A204.1 (cell line): ENCODE measurements around the gene POLD4.
"Not testable (repeated sequence)": the region's sequence is repeated elsewhere in the genome, so short reads cannot be mapped to it uniquely, and the experiment has no call there.

ENCODE experiments used
- FAIRE-seq: peaks from 2 replicates; lab custom pipeline; 2012; peaks lifted over from hg19 to GRCh38; lab: Jason Lieb, UNC

The POLD4 gene

DNA sequence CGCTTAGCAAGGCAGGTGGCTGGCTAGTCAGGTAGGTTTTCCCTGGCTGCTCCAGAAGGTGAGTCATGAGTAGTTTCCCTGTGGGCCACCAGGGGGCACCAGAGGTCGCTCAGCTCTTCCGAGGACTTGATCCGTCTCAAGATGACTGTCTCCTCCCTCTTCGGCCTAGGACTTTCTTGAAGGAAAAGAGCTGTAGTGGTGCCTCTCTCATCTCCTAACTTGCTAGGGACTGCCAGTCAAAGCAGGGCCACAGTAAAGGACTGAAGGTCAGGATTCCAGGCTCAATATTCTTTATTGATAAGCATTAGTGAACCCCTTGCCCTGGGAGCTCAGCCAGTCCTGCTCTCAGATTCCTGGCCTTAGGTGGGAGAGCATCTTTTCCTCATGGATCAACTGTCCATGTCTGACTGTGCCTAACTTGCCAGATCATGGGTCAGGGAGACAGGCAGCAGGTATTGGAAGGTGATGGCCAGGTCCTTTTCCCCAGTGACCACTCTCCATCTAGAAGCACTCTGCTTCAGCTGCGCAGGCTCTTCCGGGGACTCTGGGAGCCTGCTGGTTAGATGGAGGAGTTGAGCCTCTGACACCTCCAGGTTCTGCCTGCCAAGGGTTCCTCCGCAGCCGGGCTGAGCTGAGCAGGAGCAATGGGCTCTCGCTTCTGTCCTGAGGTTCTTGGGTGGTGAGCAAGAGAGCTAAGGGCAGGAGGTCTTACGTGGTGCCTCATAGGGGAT, 1.9 kb downstream of the POLD4 start:
- FAIRE-seq, result no peak

DNA sequence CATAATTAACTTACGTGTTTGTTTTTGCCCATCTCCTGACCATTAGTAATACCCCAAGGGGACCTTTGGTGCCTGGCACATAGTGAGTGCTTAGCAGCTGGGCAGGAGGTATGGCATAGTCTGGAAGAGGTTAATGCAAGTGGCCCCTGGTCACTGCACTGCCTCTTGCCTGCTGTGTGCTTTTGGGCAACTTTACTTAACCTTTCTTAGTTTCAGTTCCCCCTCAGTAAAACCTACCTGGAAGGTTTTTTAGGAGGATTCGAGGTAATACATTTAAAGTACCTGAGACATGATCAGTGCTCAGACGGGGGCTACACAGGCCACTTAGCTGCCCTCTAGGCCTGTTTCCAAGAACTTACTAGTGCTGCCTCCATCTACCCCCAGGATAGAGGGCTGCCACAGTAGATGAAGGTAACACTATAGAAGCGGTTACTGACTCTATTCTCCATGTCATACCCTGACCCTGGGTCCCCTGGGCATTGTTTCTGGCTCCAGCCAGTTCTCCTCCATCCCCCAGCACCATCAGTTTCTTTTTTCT, 3.3 kb downstream of the POLD4 start:
- FAIRE-seq, result no peak

DNA sequence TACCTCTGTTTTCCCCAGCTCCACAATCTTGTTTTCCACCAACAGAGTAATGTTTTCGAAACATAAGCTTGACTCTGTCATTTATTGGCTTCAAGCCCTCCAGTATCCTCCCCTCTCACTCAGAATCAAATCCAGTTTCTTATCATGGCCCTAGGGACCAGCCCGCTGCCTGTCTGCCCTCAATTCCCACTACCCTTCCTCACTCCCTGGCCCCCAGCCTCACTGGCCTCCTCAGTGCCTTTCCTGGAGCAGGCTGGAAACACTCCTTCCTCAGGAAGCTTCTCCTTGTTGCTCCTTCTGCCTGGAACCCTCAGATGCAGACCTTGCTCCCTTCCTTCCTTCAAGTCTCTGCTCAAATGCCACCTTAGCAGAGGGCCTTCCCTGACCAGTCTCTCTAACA, 3.9 kb downstream of the POLD4 start:
- FAIRE-seq, result no peak

DNA sequence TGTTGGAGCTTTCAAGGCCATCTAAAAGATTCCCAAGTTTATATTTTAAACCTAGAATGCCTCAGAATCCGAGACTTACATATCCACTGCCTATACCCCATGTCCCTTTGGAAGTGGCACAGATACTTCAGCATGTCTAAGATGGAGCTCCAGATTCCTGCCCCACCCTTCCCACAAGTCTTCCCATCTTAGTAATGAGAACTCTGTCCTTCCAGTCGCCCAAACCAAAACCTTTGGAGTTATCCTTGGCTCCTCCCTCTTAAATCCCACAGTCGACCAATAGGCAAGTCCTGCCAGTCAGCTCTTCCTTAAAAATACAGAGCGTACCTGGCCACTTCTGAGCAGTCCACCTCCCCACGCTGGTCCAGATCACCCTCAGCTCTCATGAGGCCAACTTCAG, 4.3 kb downstream of the POLD4 start:
- no peak for FAIRE-seq

DNA sequence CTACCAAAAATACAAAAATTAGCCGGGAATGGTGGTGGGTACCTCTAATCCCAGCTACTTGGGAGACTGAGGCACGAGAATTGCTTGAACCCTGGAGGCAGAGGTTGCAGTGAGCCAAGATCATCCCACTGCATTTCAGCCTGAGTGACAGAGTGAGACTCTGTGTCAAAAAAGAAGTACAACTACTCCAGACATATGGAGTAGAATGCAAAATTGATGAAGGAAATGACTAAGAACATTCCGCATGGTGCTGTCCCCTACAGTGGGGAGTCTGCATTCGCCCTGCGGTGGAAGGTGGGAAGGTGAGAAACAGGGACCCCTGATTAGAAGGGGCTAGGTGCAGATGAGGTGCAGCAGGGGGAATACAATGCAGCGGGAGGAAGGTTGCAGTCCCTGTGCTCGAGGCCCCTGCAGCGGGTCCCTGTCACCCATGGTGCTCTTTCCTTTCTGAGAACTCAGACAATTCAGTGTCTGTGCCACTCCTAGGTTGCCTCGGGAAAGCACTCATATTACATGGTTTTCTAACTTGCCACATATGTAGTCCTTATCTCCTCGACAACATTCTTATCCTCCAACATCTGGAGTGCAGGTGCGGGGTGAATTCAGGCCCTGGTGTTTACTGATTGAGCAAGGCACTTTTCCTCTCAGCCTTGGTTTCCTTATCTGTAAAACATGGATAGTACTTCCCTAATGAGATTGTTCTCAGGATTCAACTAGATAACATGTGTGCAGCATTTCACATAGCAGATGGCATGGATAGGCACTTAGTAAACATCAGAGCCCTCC, 5.2 kb downstream of the POLD4 start:
- no peak for FAIRE-seq

DNA sequence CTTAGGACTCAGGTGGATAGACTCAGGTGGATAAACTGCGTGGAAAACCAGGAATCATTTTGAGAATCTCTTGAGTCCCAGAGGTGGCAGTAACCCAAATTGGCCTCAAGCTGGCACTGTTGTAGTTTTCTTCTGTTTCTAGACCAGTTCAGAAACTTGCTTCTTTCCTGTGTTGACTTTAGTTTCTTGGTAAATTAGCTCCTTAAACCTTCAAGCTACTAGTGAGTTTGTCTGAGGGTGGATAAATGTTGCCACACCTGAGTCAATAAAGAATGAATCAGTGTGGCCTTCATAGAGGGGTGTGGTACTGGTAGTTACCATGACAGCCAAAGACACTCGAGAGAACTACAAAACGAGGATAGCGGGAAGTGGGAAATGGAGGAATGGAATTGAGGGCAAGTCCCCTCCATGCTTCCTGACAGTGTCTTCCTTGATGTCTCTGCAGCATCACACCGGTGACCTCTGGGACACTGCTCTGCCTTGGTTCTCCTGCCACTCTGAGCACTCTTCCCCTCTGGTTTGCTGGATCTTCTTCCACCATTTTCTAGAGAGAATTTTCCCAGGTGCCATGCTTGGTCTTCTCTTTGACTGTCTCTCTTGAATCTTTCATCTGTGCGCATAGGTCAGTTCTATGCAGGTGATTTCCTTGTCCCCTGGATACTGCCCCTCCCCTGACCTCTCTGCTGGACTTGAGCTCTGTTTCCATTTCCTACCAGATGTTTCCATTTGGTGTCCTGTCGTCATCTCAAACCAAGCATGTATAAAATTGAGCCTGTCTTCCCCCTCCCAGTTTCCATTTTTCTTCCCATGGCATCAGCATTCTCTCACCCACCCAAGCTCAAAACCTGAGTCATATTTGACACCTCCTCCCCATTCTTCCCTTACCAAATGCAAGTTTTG, 7.2 kb downstream of the POLD4 start:
- no peak for FAIRE-seq

DNA sequence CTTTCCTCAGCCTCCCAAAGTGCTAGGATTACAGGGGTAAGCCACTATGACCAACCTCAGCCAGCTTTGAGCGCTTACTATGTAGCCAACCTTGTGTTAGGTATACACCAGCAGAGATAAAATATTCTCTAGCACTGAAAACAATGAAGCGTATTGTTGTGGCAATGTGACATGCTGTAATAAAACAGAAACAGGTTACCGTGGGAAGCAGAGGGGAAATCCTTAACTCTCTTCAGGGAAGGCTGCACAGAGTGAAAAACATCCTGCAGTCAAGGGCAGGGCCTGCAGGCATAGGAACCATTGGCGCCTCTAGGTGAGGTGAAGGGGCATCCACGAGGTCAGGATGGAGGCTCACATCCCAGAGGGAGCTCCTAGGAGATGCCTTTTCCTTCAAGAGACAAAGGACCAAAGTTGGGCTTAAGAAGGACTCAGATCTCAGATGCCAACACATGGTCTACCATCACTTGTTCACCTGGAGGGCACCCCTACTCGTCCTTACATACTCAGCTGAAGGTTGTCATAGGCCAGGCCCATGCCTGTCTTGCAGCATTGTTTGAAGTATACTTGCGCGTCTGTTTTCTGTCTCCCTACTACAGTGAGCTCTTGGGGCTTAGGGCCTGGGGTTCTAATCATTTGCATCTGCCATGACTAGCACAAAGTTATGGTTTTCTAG, 8.0 kb downstream of the POLD4 start:
- FAIRE-seq, result no peak

DNA sequence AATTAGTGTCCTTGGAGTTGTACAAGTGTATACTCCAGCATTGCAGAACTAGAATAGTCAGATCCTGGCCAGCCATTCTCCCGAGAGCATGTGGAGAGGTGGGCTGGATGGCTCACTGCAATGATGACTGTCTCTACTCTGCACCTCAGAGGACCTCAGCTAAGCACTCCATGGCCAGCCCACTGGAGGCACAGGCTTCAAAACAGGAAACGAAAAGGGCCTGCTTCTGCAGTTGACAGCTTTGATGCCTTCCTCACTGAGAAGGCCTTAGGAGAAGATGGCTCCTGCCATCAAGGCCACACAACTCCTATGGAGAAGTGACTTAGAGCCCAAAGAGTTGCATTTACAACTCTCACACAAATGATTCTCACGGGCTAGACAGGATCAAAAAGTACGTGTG, 9.1 kb downstream of the POLD4 start:
- FAIRE-seq, result no peak

DNA sequence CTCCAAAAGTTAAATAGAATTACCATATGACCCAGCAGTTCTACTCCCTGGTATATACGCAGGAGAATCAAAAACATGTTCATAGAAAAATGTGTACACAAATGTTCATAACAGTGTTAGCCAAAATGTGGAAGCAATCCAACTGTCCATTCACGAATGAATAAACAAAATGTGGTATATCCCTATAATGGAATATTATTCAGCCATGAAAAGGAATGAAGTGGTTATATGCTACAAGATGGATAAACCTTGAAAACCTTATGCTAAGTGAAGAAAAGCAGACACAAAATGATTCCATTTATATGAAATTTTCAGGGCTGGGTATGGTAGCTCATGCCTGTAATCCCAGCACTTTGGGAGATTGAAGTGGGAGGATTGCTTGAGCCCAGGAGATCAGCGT, 16.1 kb downstream of the POLD4 start:
- FAIRE-seq, result no peak

DNA sequence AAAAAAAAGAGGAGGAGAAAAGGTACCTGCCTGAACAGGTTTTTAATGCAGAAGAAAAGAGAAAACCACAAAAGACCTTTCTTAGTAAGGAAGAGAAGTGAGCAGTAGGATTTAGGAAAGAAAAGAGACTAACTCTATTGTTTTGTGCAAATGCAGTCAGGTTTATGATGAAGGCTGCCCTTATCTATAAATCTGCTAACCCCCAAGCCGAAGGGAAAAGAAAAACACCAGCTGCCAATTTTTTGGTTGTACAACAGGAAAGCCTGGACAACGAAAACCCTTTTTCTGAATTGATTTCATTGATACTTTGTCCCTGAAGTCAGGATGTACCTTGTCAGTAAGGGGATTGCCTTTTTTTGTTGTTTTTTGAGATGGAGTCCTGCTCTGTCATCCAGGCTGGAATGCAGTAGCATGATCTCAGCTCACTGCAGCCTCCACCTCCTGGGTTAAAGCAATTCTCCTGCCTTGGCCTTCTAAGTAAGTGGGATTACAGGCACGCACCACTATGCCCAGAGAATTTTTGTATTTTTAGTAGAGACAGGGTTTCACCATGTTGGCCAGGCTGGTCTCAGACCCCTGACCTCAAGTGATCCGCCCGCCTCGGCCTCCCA, 21.2 kb downstream of the POLD4 start:
- no peak for FAIRE-seq

DNA sequence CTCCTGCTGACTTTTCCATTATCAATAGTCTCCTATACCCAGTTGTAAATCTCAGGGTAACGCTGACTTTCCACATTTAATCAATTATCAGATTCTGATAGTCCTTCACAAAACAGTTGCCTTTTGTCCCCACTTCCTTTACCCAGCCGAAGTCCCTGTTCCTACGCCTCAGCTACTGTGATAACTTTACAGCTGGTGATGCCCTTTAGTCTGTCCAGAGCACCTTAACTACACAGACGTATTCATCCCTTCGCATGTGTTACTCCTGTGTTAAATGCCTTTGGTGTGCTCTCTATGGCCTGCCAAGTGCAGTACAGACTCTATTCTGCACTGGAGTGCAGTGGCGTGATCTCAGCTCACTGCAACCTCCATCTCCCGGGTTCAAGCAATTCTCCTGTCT, 29.8 kb downstream of the POLD4 start:
- no peak for FAIRE-seq

DNA sequence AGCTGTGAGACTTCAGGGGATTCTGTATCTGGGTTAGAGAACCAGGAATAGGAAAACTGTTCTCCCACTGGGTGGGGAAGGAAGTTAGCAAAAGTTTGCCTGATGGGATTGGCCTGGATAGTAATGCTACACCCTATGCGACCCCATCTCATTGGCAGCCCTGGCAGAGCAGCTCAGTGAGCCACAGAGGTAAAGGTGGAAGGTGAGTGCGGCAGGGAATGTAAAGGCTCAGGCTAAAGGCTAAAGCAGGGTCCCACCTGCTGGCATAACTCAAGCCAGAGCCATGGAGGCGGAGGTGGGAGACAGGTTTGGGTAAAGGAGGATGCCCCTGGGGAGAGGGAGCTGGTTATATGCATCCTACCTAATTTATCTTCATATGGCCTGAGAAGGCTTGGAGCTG, 31.3 kb downstream of the POLD4 start:
- no peak for FAIRE-seq

DNA sequence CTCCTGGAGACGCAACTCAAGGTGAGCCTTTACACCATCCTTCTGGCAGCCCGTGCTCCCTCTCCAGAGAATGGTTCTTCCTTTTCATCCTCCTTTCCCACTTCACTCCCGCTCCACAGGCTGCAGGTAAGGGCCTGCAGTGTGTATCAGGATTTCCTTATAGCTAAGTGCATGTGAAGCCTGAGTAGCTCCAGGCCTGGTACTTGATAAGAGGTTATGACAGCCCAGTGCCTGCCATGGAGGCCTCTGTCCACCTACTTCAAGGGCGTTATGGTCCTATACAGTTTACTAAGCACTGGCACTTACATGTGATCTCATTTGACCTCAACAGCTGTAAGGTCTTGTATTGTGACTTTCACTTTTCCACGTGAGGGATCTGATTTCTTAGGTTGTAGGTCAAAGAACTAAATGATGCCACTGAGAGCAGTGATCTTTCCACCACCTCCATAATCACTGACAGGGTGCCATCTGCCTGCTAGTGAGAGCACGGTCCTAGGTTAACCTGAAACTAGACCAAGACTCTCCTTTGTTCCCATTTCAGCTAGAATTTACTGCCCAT, 32.0 kb downstream of the POLD4 start:
- no peak for FAIRE-seq

DNA sequence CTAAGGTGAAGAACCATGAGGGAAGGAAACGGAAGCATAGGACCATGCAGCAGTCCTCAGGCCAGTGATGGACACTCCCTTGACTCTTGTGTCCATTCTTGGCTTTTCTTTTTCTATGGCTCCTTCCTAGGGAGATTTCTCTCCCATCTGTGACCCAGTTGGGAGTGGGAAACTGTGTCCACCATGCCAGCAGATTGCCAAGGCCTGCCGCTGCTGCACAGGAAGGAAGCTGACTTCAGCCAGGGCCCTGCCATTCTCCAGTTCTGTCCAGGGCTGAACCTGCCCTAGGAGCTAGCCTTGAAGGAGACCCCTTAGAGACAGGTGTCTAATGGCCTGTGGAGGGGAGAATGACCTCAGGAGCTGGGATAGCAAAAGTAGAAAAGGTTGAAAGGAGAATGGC, 32.7 kb downstream of the POLD4 start:
- no peak for FAIRE-seq

DNA sequence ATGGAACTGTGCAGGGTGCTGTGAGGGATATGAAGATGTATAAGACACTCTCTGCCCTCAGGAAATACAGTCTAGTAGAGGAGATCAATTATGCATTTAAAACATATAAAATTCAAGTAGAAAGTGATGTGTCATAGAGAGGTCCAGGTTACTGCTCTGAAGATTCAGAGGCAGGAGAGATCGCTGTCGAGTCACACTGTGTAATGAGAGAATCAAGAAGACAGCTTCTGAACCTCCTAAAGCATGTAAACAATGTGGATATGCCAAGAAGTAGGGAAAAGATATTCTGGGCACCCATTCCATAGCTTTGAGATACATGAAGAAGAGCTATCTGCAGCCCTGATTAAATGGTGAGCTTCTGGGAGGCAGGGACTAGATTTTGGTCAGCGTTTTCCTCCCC, 33.3 kb downstream of the POLD4 start:
- FAIRE-seq, result no peak

DNA sequence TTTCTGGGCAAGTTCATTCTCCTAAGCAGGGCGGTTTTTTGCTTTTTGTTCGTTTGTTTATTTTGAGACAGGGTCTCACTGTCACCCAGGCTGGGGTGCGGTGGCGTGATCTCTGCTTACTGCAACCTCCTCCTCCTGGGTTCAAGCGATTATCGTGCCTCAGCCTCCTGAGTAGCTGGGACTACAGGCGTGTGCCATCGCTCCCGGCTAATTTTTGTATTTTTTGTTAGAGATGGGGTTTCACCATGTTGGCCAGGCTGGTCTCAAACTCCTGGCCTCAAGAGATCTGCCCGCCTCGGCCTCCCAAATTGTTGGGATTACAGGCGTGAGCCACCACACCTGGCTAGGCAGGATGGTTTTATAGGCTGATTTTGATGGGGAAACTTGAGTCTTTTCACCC, 34.5 kb downstream of the POLD4 start:
- FAIRE-seq, result not testable (repeated sequence)

DNA sequence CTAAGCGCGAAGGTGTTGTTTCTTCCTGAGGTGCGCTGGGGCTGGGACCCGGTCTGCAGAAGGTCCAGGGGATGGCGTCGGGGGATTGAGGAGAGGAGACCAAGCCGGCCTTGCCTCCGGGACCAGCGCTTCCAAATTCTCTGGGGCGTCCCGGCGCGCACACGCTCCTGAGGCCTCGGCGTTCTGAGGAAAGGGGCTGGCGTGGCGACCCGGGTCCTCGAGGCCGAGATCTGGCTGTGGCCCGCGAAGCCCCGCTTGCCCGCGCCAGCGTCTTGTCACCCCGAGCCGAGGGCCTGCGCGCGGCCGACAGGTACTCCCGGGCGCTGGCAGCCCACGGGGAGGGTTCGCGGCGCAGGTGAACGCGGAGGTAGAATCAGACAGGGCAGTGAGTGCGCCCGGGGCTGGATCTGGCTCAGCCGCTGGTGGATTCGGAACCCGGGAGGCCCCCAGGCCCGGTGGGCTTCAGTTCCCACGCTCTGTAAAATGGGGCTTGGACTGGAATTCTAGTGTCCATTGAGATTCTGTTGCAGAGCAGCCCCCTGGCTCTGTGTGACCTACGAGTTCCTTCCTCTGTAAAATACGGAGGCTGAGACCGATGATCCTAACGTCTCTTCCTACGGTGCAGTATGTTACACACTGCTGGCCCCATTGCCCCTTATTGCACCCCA, 35.3 kb downstream of the POLD4 start:
- no peak for FAIRE-seq

DNA sequence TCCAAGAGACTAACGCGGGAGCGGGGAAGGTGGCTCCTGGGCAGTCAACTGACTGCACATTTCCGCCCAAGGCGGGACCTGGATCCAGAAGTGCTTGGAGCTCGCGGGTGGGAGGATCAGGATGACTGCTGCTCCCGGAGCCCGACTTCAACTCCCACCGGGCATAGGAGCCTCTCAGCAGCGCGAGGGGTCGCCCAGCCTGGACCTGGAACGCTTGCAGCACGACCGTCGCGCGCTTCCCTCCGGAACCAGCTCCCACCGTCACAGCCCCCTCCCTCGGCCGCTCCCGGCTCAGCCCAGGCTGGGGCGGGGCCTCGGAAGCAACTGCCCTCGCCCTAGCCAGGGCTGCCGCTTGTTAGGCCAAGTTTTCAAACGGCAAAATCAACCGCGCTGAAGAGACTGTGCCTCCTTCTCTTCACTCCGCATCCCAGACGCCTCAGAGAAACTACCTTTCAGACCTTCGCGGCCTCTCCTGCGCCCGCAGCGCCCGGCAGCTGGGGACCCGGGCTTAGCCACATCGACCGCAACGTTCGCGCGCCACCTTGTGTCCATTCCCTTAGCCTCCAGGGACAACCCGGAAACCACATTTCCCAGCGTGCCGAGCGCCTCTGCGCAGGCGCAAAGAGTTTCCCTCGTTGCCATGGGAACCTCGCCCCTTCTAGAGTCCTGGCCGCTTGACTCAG, 36.0 kb downstream of the POLD4 start:
- FAIRE-seq, result no peak

DNA sequence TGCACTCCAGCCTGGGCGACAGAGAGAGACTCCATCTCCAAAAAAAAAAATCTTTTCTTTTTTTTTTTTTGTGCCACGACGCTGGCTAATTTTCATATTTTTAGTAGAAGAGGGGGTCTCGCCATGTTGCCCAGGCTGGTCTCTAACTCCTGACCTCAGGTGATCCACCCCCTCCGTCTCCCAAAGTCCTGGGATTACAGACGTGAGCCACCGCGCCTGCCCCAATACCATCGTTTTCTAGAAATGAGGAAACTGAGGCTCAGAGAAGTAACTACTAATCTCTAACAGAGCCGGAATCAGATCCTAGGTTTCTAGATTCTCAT, 36.5 kb downstream of the POLD4 start:
- FAIRE-seq, result no peak

DNA sequence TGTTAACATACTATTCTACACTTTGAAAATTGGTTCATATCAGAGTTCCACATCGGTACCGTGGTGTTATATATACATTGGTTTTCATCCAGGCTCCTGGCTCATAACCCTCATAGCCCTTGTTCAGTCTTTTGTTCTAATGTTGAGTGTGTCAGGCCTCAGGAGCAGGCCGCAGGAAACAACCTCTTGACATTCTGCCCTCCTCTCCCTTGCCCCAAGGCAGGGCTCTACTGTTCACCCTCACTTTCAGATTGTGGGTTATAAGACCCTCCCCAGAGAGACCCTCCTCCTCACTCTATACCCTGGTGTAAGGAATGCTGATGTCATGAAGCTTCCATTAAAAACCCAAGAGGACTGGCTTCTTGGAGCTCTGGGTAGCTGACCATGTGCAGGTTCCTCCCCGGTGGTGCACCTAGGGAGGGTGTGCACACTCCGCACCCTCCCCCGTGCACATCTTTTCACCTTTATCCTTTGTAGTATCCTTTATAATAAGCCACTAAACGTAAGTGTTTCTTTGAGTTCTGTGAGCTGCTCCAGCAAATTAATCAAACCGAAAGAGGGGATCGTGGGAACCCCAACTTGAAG, 37.9 kb downstream of the POLD4 start:
- FAIRE-seq, result no peak
